Measurements from ENCODE around the gene METTL24.

The METTL24 gene

DNA sequence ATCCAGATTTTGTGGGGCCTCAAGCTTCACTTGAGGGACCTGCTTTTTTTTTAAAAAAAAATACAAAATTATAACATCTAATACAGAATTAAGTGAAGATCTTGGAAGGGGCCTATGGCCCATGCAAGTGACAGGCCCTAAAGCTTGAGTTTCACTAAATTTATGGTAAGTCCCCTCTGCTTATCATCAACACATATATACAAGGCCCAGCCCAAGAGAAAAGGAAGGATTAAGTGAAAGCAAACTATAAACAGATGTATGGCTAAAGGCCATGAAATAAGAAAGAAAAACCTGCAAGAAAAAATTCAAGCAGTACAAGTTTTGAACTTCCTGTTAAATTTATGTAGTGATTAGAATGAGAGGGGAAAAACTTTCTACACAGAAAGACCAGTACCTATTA, 91.2 kb downstream of the METTL24 start:
- TF ChIP-seq, protein P1, sequence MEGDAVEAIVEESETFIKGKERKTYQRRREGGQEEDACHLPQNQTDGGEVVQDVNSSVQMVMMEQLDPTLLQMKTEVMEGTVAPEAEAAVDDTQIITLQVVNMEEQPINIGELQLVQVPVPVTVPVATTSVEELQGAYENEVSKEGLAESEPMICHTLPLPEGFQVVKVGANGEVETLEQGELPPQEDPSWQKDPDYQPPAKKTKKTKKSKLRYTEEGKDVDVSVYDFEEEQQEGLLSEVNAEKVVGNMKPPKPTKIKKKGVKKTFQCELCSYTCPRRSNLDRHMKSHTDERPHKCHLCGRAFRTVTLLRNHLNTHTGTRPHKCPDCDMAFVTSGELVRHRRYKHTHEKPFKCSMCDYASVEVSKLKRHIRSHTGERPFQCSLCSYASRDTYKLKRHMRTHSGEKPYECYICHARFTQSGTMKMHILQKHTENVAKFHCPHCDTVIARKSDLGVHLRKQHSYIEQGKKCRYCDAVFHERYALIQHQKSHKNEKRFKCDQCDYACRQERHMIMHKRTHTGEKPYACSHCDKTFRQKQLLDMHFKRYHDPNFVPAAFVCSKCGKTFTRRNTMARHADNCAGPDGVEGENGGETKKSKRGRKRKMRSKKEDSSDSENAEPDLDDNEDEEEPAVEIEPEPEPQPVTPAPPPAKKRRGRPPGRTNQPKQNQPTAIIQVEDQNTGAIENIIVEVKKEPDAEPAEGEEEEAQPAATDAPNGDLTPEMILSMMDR (IDR thresholded peaks at IDR 0.05; ENCODE audit: low read depth, low read length), result no peak
- no peak overlapping the region for H3K4me3 ChIP-seq (ENCODE audit: low read depth, low read length)

DNA sequence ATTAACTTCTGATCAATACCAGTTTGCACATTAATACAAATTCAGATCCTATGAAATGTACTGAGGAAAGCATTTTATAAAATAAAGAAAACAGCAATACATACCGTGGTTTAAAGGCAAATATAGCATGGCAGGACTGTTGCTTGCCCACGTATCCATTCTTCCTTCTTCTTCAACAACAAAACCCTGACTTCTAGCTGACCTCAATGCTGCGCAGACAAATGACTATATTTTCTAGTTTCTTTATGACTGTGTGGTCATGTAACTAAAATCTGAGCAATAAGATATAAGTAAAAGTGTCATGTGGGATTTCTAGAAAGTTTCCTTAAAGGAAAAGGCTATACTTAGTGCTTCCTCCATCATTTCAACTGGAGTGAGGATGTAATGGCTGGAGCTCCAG, 92.9 kb downstream of the METTL24 start:
- TF ChIP-seq, protein P1 (IDR thresholded peaks at IDR 0.05; ENCODE audit: low read depth, low read length), result no peak

DNA sequence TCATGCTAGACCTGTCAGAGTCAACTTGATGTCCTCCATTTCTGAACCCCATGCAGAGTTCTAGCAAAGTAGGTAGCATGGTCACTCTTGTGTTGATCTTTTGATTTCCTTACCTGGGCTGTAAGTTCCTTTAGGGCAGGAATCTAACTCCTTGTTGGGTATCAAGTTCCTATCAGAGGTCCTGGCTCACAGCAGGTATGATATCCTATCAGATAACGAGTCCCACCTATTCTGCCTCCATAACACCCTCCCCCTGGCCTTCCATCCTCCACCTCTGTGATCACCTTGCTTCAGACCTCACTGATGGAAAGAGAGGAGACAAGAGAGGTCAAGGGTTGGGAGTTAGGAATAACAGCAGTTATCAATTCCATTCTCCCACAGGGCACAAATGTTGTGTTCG, 101.8 kb downstream of the METTL24 start:
- H3K4me3 ChIP-seq (ENCODE audit: low read depth, low read length), result no peak overlapping the region
- TF ChIP-seq, protein P1 (IDR thresholded peaks at IDR 0.05; ENCODE audit: low read depth, low read length), result no peak

More for the DNA sequence above, 92.9 kb downstream of the METTL24 start:
- H3K4me3 ChIP-seq (ENCODE audit: low read depth, low read length), result no peak overlapping the region

DNA sequence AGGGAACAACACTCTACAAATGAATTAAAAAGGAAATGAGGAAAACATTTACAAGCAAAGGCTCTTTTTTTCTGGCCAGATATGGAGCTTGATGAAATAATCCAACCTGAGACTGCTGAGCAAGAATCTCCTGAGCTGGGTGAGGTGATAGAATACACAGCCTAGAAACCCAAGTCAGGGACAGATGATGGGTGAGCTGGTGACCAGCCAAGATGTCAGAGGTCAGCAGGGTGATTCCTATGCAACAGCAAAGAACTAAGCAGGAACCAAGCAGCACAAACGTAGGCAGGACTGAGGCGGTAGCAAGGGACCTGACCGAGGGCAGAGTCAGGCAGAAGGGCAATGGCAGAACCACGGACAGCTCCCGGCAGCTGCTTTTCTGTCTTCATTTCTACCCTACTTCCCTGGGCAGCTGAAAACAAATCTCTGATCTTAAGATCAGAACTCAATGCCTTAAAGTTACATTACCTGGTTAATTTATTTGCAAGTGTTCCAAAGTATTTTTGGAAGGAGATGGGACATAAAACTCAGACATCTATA, 102.9 kb downstream of the METTL24 start:
- TF ChIP-seq, protein P1 (IDR thresholded peaks at IDR 0.05; ENCODE audit: low read depth, low read length), result no peak
- H3K4me3 ChIP-seq (ENCODE audit: low read depth, low read length), result no peak overlapping the region

DNA sequence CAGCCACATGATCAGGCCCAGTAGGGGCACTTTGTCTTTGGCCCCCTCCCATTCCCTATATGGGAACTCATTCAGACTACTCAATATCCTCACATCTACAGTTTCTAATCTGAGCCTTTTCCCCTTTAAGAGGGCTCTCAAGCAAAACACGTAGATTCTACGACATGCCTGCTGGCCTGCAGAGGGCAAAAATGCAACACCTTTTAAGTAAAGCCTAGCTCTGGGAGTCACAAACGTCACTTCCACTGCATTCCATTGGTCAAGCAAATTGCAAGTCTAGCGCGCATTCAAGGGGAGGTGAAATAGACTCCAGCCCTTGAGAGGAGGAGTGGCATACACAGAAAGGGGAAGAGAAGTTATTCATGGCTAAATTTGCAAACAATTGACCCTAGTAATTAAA, 107.3 kb downstream of the METTL24 start:
- H3K4me3 ChIP-seq (ENCODE audit: low read depth, low read length), result no peak overlapping the region
- TF ChIP-seq, protein P1 (IDR thresholded peaks at IDR 0.05; ENCODE audit: low read depth, low read length), result no peak

DNA sequence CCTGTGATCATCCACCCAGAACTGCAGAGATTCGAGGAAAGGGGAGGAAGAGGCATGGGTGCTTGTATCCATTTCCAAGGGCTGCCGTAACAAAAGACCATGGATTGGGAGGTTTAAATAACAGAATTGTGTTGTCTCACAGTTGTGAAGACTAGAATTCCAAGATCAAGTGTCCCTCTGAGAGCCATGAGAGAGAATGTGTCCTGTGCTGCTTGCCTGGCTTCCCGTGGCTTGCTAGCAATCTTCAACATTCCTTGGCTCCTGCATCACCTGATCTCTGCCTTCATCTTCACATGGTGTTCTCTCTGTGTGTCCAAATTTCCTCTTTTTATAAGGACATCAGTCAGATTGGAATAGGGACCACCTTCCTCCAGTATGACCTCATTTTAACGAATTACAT, 108.1 kb downstream of the METTL24 start:
- H3K4me3 ChIP-seq (ENCODE audit: low read depth, low read length), result no peak overlapping the region
- TF ChIP-seq, protein P1 (IDR thresholded peaks at IDR 0.05; ENCODE audit: low read depth, low read length), result no peak

DNA sequence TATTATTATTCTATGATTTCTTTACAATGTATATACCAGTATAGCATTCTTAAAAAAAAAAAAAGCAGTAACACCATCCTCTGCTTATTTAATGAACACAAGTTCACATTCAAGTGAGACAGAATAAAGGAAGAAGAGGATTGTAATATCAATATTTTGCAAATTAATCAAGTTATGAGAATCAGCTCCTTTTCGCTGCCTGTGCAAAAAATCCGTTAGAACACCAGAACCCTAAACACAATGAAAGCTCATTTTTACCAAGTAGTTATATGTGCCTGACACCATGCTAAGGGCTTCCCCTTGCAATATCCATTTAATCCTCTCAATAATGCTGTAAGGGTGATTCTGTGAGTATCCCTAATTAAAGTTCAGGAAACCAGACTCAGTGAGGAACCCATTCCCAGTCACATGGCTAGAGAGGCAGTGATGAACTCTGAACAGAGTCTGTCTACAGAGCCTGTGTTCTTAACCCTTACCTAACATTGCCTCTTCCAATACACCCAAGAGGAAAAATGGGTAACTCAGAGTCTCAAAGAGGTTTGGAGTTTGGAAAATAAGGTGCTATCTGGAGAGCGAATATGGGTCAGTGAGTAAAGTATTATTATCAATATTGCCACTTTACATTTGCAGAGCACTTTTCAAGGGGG, 111.1 kb downstream of the METTL24 start:
- no peak overlapping the region for H3K4me3 ChIP-seq (ENCODE audit: low read depth, low read length)
- TF ChIP-seq, protein P1 (IDR thresholded peaks at IDR 0.05; ENCODE audit: low read depth, low read length), result no peak

All from WI38 (cell line).